Ecto neural progenitor cell (in vitro differentiated cells): ENCODE measurements around the gene CCT2.

Experiments
- DNase-seq: peaks from one replicate; pipeline ENCODE4 v3.0.0-alpha.2; 2018; ENCODE audit warnings: low spot score

Gene CCT2

DNA sequence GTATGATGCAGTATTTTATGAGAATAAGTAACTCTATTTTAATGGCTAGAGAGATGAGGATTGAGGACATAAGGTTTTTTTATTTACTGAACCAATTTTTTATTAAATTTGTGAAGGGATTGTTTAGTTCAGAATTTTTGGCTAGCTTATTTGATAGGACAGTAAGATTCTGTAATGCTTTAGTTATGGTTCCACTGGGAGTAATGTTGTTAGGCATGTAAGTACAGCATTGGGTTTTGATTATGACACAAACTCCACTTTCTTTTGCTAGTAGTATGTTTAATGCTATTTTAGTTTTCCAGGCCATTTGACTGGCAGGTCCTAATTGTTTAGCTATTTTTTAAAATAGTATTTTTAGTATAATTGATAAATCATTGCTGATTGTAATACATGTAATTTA is 59.3 kb downstream of the CCT2 start:
- DNase-seq: no peak

DNA sequence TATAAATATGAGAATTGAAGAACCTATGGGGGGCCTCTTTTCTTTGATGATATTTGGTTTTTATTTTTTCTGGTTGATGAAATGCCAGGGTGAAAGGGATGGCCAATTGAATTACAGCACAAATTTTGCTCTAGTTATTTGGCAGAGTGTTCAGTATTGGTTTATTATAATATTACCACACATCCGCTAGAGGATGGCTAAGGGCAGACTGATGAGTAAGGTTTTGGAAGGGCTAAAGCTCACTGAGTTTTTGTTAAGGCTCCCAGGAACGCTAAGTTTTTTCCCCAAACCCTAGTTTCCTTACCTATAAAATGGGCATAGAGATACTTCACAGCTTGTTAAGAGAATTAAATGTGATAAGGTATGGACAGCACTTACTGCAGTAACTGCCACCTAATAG is 59.8 kb downstream of the CCT2 start:
- DNase-seq: no peak

DNA sequence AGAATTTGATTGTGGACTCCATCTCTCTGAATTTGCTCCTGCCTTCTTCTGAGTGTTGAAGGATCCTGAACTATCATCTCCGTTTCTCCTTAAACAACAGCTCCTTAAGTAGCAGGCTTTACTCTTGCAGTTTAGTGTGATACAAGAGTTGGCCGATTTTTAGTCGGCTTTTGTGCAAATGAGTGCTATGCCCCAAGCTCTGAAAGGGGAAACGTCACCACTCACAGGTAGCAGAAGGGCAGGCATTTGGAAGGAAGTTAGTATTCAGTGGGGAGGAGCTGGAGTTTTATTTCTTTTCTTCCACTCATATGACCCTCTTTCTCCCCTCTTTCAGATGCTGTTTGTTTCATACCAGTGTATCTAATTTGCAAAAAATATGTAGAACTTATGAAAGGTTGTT is 61.9 kb downstream of the CCT2 start:
- DNase-seq: no peak

DNA sequence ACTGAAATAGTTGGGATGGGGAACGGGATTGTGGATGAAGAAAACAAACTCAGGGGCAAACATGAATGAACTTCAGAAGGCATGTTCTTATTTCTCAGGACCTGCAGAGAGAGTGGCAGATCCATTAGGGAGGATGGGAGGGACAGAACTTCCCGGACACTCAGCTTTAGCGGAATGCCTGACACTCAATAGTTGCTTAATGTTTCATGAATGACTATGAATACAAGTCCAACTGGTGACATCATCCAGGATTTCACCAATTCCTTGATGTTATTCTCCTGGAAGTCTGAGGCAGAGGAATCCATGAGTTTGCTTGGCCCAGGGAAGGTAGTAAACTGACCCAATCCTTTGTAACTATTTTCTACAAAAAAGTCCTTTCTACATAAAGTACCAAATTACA is 63.2 kb downstream of the CCT2 start:
- DNase-seq: no peak

DNA sequence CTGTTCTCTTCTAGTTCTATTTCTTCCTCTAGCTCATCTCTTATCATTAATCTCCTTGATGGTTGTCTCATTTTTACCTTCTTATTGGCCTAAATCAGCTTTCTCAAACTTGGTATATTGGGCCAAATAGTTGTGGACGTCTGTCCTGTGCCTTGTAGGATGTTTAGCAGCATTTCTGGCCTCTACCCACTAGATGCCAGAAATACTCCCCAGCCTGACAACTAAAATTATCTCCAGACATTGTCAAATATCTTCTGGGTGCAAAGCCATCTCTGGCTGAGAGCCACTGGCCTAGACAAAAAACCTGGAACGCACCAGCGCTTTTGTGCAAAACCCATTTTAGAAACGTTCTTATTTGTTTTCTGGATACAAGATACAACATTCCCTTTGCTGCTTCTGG is 64.3 kb downstream of the CCT2 start:
- no peak for DNase-seq
